Esophagus muscularis mucosa (tissue), 4 donors: ENCODE results near the gene SLC25A1. TPM values are rescaled to one million over a fixed set of nuclear protein-coding genes. Genes with fewer than 3 reads are reported as not detected.
"Not testable (repeated sequence)": the region's sequence is repeated elsewhere in the genome, so short reads cannot be mapped to it uniquely, and the experiment has no call there.

Experiments
- DNase-seq: peaks from one replicate; pipeline ENCODE4 v3.0.0-alpha.2; 2017; ENCODE audit errors: extremely low spot score
- H3K27ac ChIP-seq, 4 donors: fragments of 200-600 bp; sonication (generic); replicated peaks in 1 of 4; 1 replicate in 3 of 4; 2 replicates in 1 of 4; pipeline ENCODE4 v1.5.1; 2016 to 2019; ENCODE audit warnings: mild to moderate bottlenecking in 1 of 4
- H3K27me3 ChIP-seq, 4 donors: fragments of 200-600 bp; sonication (generic); one replicate each; pipeline versions ENCODE4 v1.5.1 to v1.6.0; 2016 to 2019
- H3K36me3 ChIP-seq, 4 donors: fragments of 200-600 bp; sonication (generic); one replicate each; pipeline ENCODE4 v1.5.1; 2016 to 2019
- H3K4me1 ChIP-seq, 4 donors: fragments of 200-600 bp; sonication (generic); one replicate each; pipeline ENCODE4 v1.5.1; 2016 to 2019
- H3K4me3 ChIP-seq, 4 donors: fragments of 200-600 bp; sonication (generic); 1 replicate in 2 of 4; 2 replicates in 2 of 4; pipeline ENCODE4 v1.5.1; 2016 to 2019; ENCODE audit warnings: mild to moderate bottlenecking in 4 of 4, moderate library complexity in 1 of 4
- H3K9me3 ChIP-seq, 4 donors: fragments of 200-600 bp; sonication (generic); 1 replicate in 3 of 4; 2 replicates in 1 of 4; pipeline ENCODE4 v1.5.1; 2016 to 2019
- EP300 ChIP-seq: sonication (generic); formaldehyde crosslinking; IDR thresholded peaks from one replicate; pipeline ENCODE4 v1.6.1; 2017; ENCODE audit warnings: antibody characterized with exemption
- POLR2A ChIP-seq: fragments of 450-650 bp; IDR thresholded peaks from one replicate; pipeline ENCODE4 v1.6.1; 2017; ENCODE audit warnings: antibody characterized with exemption, moderate library complexity, mild to moderate bottlenecking, low read depth
- POLR2AphosphoS5 ChIP-seq, 2 donors: sonication (generic); formaldehyde crosslinking; IDR thresholded peaks; one replicate each; pipeline ENCODE4 v1.6.1; 2017; ENCODE audit warnings: antibody characterized with exemption in 2 of 2
- WGBS: methylation state at CpG from one replicate; pipeline ENCODE4 v1.1.5; 2018; 5-methylcytosine and 5-hydroxymethylcytosine counted together
- intact Hi-C: fragments of 100-400 bp; cut with DNase I; formaldehyde crosslinking; loops from one replicate; pipeline ENCODE4 v1.15.1; 2023
- total RNA-seq, 4 donors: library from RNA; depleted of rRNA; stranded (reverse); fragments of >200 nt; gene quantifications; one replicate each; pipeline versions ENCODE4 v1.1.0 to v1.2.1, GENCODE V29; 2016
- TF ChIP-seq, protein P1 (sequence below), 3 experiments: fragments of 200-600 bp in 2 of 3; fragments of 450-650 bp in 1 of 3; sonication (generic) in 2 of 3; IDR thresholded peaks; one replicate each; pipeline ENCODE4 v1.5.1; 2017 to 2019; ENCODE audit warnings: antibody characterized with exemption in 3 of 3, mild to moderate bottlenecking in 2 of 3, moderate library complexity in 1 of 3

Gene SLC25A1
- total RNA-seq, 4 donors from 2014 or later = 57.3 to 88.9 (median 71.8) TPM

DNA sequence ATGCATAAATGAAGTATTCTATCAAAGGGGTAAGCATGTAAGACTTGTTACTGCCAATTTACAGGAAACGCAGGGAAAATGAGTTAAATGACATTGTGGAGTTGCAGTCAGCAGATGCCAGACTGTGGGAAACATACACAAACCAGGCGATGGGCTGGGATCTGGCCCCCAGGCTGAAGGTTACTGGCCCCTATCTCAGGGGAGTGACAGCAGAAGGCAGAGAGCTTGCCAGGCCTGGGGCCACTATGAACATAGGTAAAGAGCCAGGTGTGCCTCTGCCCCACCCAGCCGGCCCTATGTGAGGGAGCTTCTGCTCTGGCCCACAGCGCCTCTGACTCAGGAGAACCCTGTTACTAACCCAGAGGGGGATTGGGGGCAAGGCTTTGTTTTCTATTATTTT is 26.1 kb upstream of the SLC25A1 start:
- Histone ChIP-seq H3K4me3 (no peak overlapping the region), H3K27me3 (no peaks in the 10 kb centered on the region), H3K27ac (no peak overlapping the region), H3K4me1 (no peaks in the 10 kb centered on the region), H3K36me3 (peaks cover 5 to 44% (median 28%) of the 10 kb centered on the region in 4 donors), H3K9me3 (no peaks in the 10 kb centered on the region)
- TF ChIP-seq POLR2AphosphoS5 (IDR thresholded peaks at IDR 0.05) = no peak
- TF ChIP-seq, protein P1, sequence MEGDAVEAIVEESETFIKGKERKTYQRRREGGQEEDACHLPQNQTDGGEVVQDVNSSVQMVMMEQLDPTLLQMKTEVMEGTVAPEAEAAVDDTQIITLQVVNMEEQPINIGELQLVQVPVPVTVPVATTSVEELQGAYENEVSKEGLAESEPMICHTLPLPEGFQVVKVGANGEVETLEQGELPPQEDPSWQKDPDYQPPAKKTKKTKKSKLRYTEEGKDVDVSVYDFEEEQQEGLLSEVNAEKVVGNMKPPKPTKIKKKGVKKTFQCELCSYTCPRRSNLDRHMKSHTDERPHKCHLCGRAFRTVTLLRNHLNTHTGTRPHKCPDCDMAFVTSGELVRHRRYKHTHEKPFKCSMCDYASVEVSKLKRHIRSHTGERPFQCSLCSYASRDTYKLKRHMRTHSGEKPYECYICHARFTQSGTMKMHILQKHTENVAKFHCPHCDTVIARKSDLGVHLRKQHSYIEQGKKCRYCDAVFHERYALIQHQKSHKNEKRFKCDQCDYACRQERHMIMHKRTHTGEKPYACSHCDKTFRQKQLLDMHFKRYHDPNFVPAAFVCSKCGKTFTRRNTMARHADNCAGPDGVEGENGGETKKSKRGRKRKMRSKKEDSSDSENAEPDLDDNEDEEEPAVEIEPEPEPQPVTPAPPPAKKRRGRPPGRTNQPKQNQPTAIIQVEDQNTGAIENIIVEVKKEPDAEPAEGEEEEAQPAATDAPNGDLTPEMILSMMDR (IDR thresholded peaks at IDR 0.05) = no peak
- TF ChIP-seq POLR2A = no peak
- TF ChIP-seq EP300 = no peak
- intact Hi-C loops = no loop called here
- no peak for DNase-seq
- WGBS = 86% methylated on average over 4 of the region's 4 CpGs

DNA sequence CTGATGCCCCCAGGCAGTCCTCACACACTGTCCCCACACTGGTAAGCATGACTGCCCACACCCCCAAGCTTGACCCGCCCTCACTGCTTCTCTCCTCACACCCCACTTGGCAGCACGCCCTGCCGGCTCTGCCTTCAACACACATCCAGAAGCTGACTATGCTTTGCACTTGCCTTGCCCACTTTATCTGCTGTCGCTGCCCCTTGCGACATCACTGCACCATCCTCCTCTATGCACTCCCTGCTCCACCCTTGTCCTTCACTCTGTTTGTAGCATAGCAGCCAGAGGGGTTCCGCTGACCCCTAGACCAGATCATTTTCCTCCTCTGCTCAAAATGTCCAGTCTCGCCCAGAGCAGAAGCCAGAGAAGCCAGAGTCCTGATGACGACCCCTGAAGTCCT is 25.3 kb upstream of the SLC25A1 start:
- Histone ChIP-seq H3K27ac (no peak overlapping the region), H3K9me3 (no peaks in the 10 kb centered on the region), H3K27me3 (no peaks in the 10 kb centered on the region), H3K36me3 (peaks cover 5 to 44% (median 24%) of the 10 kb centered on the region in 4 donors), H3K4me3 (no peak overlapping the region), H3K4me1 (no peaks in the 10 kb centered on the region)
- intact Hi-C loops = no loop called here
- DNase-seq = no peak
- 83% methylated on average over 8 of the region's 8 CpGs for WGBS
- TF ChIP-seq POLR2A (no peak), EP300 (no peak), POLR2AphosphoS5 (IDR thresholded peaks at IDR 0.05) (no peak)
- TF ChIP-seq, protein P1 (IDR thresholded peaks at IDR 0.05) = no peak

DNA sequence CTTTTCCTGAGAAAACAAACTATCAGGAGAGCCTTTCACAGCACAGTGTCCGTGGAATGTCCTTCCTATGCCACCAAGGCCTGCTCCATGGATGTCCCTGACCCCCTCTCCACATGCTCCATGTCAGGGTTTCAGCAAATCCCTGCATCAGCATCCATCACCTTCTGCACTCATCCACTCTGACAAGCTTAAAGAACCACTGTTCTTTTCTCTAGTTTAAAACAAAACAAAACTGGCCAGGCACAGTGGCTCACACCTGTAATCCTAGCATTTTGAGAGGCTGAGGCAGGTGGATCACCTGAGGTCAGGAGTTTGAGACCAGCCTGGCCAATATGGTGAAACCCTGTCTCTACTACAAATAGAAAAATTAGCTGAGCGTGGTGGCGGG is 24.3 kb upstream of the SLC25A1 start:
- DNase-seq, H3K27ac ChIP-seq, intact Hi-C loops, H3K9me3 ChIP-seq, H3K27me3 ChIP-seq, H3K4me3 ChIP-seq, H3K4me1 ChIP-seq: not testable (repeated sequence)
- 95% methylated on average over 3 of the region's 3 CpGs for WGBS
- H3K36me3 ChIP-seq = peaks cover 5 to 34% (median 18%) of the 10 kb centered on the region in 4 donors

DNA sequence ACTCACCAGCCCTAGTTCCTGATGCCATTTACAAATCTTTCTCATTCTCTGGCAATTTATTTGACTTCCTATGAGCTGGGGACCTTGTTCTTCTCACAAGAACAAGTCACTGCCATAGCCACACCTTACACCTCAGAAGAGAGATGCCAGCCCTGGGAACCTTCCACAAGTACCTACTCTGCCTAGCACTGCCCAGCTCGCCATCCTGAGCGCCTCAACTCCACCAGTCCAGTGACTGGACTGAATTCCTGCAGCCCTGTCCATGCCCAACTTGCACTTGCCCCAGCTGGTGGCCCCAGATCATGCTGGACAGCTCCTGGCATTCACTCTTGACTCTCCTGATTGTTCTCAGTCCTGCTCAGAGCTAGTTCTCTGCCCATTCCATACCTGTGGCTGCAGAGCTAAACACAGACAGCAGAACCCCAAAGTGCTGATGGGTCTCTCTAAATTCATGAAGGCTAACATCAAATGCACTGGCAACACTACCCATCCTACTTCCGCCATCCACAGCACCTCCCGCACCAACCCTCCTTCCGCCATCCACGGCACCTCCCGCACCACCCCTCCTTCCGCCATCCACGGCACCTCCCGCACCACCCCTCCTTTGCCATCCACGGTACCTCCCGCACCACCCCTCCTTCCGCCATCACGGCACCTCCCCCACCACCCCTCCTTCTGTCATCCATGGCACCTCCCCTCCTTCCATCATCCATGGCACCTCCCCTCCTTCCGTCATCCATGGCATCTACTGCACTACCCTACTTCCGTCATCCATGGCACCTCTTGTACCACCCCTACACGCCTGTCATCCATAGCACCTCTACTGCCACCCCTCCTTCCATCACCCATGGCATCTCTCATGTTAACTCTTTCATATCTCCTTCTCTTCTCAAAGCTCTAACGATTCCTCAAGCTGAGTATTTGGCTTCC is 23.6 kb upstream of the SLC25A1 start:
- no peak for DNase-seq
- H3K27ac ChIP-seq = no peak overlapping the region

More for the DNA sequence above, 23.6 kb upstream of the SLC25A1 start:
- Histone ChIP-seq H3K36me3 (peaks cover under 1 to 31% (median 16%) of the 10 kb centered on the region in 4 donors), H3K27me3 (no peaks in the 10 kb centered on the region), H3K9me3 (no peaks in the 10 kb centered on the region), H3K4me3 (no peak overlapping the region), H3K4me1 (no peaks in the 10 kb centered on the region)
- intact Hi-C loops = no loop called here
- TF ChIP-seq POLR2A = no peak
- TF ChIP-seq, protein P1 (IDR thresholded peaks at IDR 0.05) = no peak
- no peak for TF ChIP-seq EP300
- TF ChIP-seq POLR2AphosphoS5 (IDR thresholded peaks at IDR 0.05) = no peak
- WGBS = 93% methylated on average over 18 of the region's 18 CpGs
